HepG2 (cell line): ENCODE measurements around the gene DYNC1LI1.

ENCODE experiments used
- HMGXB4 ChIP-seq, 2 experiments: sonication (generic) in 1 of 2; formaldehyde crosslinking in 1 of 2; IDR thresholded peaks; 2 replicates each; pipeline versions ENCODE4 v1.4.0 to v1.6.1; 2018 to 2020; ENCODE audit warnings: missing genetic modification reagents in 2 of 2, borderline replicate concordance in 1 of 2, low read depth in 1 of 2, mild to moderate bottlenecking in 1 of 2, missing biosample characterization in 1 of 2
- TF ChIP-seq, protein P1 (sequence below): sonication (generic); formaldehyde crosslinking; IDR thresholded peaks from 2 replicates; pipeline ENCODE4 v1.8.0; 2022; ENCODE audit warnings: mild to moderate bottlenecking, missing genetic modification reagents; ENCODE audit not compliant: insufficient replicate concordance

- TF ChIP-seq, protein P1, sequence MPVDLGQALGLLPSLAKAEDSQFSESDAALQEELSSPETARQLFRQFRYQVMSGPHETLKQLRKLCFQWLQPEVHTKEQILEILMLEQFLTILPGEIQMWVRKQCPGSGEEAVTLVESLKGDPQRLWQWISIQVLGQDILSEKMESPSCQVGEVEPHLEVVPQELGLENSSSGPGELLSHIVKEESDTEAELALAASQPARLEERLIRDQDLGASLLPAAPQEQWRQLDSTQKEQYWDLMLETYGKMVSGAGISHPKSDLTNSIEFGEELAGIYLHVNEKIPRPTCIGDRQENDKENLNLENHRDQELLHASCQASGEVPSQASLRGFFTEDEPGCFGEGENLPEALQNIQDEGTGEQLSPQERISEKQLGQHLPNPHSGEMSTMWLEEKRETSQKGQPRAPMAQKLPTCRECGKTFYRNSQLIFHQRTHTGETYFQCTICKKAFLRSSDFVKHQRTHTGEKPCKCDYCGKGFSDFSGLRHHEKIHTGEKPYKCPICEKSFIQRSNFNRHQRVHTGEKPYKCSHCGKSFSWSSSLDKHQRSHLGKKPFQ = no peak
- no peak for TF ChIP-seq HMGXB4 (CRISPR knock-in tag; IDR thresholded peaks at IDR 0.05; ENCODE audit: borderline replicate concordance in 1 of 2, low read depth in 1 of 2)
Measured at GRCh38 chr3:32501783-32502117, 68.9 kb downstream of the DYNC1LI1 start.
